PC-3 (cell line): ENCODE measurements around the gene PRR5.

ENCODE experiments used
- CTCF ChIP-seq: fragments of 300-600 bp; sonication (generic); conservative IDR thresholded peaks from 2 replicates; pipeline ENCODE4 v1.5.1; 2017; ENCODE audit warnings: antibody characterized with exemption, low read depth, mild to moderate bottlenecking, low read length
- EZH2 ChIP-seq: fragments of 300-600 bp; sonication (generic); IDR thresholded peaks from one replicate; pipeline ENCODE4 v1.6.1; 2017; ENCODE audit warnings: antibody characterized with exemption, mild to moderate bottlenecking, low read length; ENCODE audit not compliant: unreplicated experiment
- EZH2phosphoT487 ChIP-seq: fragments of 300-600 bp; sonication (generic); IDR thresholded peaks from 2 replicates; pipeline ENCODE4 v1.6.1; 2018; ENCODE audit warnings: mild to moderate bottlenecking, antibody characterized with exemption, low read length, borderline replicate concordance

GRCh38 chr22:44727709-44728108 is 25.7 kb downstream of the PRR5 start:
- TF ChIP-seq EZH2 (no peak), CTCF (no peak), EZH2phosphoT487 (no peak)
